GM18519 (cell line): ENCODE data around the gene GH1.

Experiments
- ATAC-seq: cut with Tn5 transposase; IDR thresholded peaks from one replicate; pipeline ENCODE4 v1.9.1; 2021; ENCODE audit warnings: mild to moderate bottlenecking, moderate library complexity; ENCODE audit not compliant: unreplicated experiment, low FRiP score

GH1 gene

DNA sequence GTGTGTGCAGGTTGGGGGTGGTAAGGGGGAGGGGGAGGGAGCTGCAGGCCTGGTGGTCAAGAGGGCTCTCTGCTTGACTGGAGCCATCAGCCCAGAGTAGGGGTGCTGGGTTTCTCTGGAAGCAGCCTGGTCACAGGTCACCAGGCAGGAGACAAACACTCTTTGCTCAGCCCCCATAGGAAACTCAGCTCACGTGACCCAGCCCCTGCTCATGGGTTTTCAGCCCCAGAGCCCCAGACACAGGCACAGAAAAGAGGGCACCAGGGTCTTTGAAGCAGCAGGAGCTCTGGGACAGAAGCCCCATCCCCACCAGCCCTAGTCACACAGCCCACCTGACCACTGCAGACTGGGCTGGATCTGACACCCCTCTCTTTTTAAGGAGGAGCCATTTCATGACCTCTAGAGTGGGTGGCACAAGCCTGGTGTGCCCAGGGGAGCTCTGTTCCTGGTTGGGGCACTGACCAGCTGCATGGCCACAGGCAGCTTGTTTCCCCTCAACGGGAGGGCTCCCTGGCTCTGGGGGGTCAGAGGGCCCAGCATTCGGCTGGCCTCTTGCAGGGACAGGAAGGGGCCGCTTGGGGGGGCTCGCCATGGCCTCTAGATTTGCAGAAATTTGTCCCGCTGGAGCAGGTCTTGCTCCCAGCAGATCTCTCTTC lies 27.3 kb upstream of the GH1 start:
- ATAC-seq: no peak

DNA sequence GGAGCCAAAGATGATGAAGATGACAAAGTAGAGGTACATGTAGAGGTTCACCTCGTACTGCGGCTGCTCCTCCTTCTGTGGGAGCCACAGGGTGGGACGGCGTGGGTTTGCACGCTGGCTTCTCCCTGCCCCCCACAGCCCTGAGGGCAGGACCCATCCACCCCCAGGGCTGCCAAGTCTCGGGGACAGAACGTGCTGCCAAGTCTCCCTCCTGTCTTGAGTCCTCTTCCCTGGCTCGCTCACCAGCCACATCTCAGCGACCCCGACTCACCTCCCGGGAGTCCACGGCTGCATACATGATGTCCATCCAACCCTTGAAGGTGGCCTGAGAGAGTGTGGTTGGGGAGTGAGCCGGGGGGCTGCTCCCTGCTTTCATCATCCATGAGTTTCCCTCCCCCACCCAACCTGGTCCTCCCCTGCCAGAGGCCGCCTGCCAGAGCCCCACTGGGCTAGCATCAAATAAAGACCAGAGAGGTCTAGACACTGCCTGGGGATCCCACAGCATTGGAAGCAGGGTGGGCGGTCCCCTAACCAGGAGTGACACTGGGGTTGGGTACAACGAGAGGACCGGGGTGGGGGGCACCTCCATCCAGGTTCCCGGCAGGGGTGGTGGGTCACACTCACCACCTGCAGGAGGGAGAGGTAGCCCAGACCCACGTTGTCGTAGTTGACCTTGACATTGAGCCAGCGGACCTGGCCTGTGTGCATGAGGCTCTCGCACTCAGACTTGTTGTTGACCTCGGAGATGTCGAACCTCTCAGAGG lies 26.3 kb upstream of the GH1 start:
- no peak for ATAC-seq

DNA sequence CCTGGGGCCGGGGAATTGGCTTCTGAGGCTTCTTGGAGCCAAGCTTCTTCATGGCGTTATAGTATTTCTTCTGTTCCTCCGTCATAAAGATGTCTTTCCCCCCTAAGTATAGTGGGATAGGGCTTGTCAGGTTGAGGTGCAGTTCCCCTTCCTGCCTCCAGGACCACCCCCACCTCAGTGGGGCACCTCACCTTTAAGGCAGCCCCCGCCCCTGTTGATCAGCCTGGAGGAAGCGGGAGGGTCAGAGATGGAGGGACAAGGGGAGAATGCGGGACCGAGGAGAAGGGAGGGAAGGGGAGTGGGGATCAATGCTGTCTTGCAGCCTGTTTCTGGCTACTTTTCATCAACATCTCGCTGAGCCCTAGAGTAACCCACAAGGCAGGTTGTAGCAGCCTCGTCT lies 25.1 kb upstream of the GH1 start:
- ATAC-seq: no peak

DNA sequence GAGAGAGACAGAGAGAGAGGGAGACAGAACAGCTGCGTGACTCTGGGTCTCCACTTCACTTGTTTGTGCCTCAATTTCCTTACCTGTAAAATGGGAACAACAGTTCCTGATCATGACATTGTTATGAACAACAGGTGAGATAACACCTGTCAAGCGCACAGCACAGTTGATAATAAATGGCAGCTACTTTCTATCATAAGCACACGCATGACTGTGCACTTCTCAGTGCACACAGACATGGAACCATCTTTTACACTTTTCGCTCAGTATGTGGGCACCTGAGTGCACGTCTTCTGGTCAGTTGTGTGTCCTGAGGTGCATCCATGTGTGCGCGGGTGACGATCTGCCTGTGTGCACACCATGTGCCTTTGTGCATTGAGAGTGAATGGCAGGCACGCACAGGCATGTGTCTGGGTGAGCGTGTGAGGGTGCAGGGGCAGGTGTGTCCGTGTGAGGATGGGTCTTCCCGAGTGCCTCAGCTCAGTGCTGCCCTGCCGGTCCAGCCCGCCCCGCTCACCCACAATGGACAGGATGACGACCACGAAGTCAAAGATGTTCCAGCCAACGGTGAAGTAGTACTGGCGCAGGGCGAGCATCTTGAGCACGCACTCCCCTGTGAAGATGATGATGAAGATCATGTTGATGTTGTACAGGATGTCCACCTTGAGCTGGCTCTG lies 23.8 kb upstream of the GH1 start:
- no peak for ATAC-seq

DNA sequence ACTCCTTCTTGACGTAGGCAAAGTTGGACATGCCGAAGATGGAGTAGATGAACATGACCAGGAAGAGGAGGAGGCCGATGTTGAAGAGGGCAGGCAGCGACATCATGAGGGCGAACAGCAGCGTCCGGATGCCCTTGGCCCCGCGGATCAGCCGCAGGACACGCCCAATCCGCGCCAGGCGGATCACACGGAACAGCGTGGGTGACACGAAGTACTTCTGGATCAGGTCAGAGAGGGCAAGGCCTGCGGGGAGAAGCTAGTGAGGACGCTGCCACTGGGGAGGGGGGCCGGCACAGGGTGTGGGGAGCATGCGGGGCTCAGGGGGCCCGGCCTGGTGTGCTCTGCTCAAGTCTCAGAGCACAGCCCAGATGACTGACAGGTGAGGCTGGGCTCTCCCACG lies 23.1 kb upstream of the GH1 start:
- no peak for ATAC-seq

DNA sequence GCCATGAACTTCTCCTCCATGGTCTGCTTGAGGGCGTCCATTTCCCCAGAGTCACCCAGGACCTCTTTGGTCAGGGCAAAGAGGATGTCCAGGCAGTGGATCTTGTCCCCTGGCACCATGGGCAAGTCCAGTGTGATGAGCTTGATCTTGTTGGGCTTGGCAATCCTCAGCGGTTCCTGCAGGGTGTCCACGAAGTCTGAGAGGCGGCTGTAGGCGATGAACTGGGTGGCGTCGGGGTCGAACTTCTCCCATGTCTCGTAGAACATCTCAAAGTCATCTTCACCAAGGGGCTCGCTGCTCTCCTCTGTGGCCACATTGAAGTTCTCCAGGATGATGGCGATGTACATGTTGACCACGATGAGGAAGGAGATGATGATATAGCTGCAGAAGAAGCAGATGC lies 22.5 kb upstream of the GH1 start:
- ATAC-seq: no peak

DNA sequence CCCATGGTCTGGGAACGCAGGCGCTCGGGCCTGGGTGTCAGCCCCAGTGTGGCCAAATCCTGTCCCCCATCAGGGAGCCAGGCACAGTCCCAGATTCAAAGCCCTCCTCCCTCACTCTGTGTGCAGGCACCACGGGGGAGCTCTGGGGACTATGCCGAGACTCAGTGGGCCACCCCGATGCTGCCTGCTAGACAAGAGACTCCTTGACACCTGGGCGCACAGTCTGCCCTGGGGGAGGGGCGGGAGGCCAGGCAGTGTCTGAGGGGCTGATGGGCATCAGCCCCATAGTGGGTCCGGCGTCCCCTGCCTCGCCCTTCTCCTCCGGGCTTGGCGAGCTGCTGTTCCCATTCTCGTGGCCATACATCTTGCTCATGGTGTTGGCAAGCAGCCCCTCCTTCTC lies 21.9 kb upstream of the GH1 start:
- ATAC-seq: no peak

DNA sequence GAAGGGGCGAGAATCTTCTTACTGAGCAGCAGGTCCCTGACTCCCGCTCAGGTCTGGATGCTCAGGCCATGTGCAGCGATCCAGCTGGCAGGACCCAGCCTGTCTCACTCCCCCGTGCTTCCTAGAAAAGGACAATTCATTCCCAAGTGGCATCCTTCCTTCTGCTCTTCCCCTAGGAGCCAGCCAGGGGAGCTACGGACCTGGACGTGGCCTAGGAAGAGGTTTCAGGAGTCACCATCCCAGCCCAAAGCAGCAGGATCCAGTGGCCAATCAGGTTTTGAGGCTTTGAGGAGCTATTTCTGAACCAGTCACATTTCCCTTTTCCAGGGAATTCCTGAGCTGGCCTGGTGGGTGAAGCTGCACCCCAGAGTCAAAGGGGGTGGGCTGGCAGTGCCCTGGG lies 21.2 kb upstream of the GH1 start:
- ATAC-seq: no peak

DNA sequence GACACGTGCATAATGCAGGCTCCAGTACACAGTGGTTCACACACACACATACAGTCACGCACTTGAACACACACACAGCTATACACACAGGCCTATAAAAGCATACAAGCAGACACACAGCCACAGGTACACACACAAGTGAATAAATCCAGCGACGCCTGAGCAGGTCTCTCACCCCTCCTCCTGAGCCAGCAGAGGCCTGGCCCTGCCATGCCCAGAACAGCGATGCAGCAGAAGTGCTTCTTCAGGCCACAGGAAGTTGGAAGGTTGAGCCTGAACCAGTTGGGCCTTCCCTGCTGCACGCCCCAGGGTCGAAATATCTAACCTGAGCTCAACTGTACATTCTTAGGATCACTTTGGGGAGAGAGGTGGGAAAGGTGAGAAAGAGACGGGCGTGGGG lies 20.8 kb upstream of the GH1 start:
- no peak for ATAC-seq

DNA sequence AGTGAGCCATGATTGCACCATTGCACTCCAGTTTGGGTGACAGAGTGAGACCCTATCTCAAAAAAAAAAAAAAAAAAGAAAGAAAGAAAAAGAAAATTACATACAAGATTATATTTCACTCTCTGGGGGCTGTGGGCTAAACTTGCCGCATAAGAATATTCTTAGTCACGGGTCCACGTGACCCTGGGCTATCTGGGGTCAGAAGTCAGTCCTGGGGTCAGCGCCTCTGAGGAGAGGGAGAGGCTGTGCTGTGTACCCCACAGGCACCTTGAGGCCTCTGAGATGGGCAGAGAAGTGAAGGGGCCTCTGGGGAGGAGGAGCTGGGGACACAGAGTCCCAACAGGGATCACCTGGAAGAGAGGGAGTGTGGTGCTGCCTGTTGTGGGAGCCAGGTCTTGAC lies 19.3 kb upstream of the GH1 start:
- ATAC-seq: no peak

DNA sequence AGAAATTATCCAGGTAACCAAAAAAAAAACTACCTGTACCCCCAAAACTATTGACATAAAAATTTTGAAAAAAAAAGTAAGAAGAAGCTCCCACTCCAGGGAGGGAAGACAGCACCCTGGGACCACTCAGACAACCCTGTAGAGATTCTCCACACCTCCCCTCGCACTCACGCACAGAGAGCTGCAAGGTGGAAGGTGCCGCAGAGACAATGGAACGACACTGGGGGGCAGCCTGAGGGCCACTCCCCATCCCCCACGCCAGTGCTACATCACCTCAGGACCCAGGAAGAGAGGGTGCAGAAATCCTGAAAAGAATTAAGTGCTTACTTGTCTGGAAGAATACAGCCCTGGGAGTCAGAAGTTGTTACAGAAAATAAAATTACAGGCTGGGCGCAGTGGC lies 18.7 kb upstream of the GH1 start:
- ATAC-seq: no peak

DNA sequence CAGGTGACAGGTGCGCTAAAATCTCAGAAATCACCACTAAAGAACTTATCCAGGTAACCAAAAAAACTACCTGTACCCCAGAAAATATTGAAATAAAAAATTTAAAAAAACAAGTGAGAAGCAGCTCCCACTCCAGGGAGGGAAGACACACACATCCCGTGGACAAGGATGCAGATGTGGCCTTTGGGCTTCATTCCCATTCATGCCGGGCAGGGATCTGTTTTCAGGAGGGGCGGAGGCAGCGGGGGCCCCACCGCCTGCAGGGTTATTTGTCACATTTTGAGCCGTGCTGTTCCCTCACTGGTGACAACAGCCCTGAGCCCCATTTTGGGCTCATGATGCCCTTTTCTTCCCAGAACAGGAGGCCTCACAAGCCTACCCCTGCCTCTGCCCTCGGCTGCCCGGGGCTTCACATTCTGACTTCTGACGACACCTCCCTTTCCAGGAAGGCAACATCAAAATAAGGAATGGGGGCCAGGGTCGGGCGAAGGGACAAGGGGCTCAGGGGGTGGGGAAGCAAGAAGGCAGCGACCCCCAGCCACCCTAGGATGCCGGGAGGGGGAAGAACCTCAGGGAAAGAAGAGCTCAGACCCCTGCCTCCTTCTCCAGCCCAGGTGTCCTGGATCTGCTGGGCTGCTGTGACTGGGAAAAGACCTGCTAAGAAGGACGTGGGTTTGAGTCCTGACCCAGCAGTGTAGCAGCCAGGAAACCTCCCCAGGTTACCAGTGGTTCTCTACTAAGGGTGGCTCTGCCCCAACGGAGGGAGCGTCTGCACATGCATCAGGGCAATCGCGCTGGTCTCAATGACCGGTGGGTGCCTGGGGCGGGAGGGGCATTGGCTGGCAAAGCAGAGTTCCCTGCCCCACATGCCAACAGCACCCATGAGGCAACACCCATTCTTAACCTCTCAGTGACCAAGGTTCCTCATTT lies 15.8 kb upstream of the GH1 start:
- no peak for ATAC-seq

DNA sequence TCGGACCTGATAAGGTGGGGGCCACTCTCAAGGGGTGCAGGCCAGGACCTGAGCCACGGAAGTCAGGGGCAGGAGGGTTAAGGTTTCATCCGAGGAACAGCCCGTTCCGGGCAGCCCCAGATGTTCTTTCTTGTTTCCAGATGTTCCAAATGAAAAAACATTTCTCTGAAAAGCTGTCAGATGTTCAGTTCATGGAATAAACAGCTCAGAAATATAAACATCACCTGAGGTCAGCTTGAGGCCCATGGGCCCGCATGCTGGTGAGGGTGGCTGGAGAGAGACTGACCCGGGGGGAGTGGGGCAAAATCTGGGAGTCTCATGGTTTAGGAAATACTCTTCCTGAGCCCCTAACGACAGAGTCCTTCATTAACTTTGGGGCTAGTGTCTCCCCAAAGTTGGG lies 15.0 kb upstream of the GH1 start:
- ATAC-seq: no peak

DNA sequence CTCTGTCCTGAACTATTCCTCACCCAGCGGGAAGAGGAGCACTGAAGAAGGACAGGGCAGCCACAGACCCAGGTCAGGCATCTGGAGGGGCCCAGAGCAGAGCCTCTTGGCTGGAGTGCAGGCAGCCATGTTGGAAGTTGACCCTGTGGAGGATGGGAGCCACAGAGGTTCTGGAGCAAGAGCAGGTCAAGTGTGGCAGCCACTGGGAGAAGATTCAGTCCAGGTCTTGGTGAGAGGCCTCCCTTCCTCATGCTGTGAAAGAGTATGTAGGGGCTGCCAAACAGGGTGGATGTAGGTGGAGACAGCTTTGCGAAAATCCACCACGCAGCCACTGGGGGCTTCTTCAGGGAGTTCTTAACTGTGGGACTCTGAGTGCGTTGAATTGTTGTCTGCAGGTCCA lies 14.1 kb upstream of the GH1 start:
- no peak for ATAC-seq

DNA sequence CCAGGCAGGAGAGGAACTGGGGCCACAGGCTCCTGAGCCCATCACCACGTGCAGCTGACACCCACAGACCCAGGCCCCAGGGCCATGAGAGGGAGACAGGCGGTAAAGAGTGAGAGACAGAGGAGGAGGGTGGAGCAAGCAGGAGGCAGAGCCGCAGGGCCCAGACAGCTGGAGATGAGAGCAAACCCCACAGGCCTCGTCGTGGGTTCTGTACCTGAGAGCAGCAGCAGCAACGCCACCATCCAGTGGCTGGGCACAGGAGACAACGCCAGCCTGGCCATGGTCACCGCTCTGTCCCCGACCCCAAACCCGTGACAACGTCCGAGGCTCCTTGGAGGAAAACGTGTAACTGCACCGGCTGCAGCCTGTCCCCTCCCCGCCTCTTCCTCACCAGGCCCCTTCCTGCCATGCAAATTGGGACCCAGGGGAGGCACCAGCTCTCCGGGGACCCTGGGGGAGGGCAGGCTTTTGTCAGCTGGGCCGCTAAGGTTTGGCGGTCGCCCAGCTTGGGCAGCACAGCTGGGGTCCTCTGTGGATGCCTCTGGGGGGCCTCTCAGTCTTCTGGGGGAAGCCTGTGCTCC lies 13.4 kb upstream of the GH1 start, which contains the start of gene CD79B:
TSS of gene CD79B (minus strand) at position 351 of the 581 bp plus-strand sequence. CDS start at position 281, 70 bp downstream.
- no peak for ATAC-seq

DNA sequence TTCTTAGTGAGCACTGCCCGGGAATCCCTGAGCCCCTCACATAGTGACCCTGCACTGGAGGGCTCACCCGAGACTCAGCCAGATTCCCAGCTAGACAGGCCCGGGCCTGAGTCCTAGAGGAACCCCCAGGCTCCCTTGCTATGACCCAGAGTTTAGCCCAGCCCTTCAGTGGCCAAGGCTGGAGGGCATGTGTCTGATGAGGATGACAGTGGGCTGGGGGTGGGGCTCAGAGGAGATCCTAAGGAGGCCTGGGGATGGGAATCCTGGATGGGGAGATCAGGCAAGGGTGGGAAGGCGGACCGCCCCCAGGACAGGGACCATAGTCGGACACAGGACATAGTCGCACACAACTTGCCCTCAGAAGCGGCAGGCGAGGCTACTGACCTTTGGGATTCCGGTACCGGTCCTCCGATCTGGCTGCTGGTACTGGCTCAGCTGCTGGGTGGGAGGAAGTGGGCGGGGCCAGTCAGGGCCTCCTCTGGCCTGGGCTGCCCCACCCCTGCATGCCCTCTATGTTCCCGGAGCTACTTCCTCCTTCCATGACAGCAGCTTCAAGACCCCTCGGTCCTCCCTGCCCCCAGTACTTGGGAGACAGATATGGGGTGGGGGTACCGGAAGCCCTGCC lies 12.4 kb upstream of the GH1 start:
- no peak for ATAC-seq

DNA sequence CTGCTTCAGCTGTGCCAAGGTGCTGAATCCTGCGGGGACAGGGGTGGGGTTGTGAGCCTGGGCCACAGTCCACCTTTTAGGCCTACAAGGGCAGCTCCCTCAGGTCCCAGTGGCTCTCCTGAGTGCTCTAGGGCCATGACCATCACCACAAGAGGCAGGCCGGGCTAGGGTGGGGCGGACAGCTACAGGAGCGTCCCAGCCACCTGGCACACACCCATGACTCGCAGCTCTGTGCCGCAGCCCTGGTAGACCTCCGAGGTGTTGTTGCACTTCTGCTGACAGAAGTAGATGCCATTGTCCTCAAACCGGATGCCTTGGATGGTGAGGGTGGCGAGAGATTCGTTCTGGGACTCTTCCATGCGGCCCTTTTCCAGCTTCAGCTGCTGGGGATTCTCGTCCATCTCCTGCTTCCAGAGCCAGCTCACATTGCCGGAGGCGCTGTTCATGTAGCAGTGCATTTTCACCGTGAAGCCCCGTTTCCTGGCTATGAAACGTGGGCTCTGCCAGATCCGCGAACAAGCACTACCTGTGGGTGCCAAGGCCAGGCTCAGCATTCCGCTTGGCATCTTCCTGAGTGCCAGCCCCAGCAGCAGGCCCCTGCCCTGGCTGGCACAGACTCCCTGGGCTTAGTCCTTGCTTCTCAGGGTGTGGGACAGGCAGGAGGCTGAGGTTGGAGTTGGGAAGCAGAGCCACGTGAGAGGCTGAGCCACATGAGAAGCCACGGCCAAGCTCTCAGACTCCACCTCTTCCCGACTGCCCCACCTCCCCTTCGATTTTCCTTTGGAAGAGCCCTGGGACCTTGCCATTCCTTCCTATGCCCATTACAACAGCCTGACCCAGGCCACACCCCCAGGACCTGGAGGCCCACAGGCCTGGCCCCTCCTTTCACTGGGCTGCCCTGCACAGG lies 11.5 kb upstream of the GH1 start:
- ATAC-seq: no peak

DNA sequence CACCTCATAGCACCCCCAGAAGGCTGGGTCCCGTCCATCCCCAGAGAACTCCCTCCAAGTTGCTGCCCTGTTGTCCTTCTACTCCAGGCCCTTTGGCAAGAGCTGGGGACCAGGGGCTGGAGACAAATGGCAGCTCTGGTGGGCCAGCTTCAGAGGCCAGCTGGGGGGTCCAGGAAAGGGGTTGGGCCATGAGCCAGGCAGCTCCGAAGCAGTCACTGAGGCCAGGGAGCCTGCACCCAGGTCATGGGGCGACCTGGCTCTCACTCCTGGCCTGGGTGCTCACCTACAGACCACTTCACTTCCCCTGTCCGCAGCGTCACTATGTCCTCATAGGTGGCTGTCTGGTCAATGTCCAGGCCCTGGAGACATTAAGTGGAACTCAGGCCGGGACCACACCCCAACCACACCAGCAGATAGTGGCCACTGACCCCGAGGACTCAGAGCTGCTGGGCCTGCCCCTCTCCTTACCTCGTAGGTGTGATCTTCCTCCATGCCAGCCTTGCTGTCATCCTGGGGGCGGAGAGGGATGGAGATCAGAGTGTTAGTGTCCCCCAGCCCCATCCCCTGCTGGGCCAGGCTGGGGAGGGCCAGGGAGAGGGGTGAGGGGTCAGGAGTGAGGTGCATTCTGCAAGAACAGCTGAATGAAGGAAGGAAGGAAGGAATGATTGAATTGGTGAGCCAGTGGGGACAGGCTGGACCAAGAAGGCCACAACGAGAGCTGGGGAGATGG lies 10.5 kb upstream of the GH1 start:
- no peak for ATAC-seq
